PC-3 (cell line): ENCODE measurements around the gene ETHE1.

Experiments
- CTCF ChIP-seq: fragments of 300-600 bp; sonication (generic); conservative IDR thresholded peaks from 2 replicates; pipeline ENCODE4 v1.5.1; 2017; ENCODE audit warnings: antibody characterized with exemption, low read depth, mild to moderate bottlenecking, low read length
- EZH2phosphoT487 ChIP-seq: fragments of 300-600 bp; sonication (generic); IDR thresholded peaks from 2 replicates; pipeline ENCODE4 v1.6.1; 2018; ENCODE audit warnings: mild to moderate bottlenecking, antibody characterized with exemption, low read length, borderline replicate concordance

GRCh38 chr19:43501661-43502418 is 25.2 kb downstream of the ETHE1 start:
- TF ChIP-seq CTCF, result no peak
- TF ChIP-seq EZH2phosphoT487, result no peak
